ENCODE measurements around the gene GPX6.

GPX6 gene

DNA sequence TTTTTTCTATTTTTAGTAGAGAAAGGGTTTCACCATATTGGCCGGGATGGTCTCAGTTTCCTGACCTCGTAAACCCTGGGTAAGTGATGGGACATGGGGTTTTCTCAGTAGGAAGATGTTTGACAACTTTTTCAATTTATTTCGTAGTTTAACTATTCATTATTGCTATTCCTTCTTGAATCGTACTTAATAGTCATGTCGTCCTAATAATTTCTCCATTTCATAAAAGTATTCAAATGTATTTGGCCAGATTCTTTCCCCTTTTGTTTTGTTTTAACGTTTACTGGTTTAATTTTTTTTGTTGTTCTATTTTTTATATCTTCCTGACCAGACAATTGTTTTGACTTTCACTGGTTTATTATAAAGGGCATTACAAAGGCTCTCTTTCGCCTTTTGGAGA is 26.4 kb upstream of the GPX6 start:
- no peak overlapping the region for H2AFZ ChIP-seq (ENCODE audit: low read depth, low read length)
- peak overlapping the region; percentile 98 for H3K4me2 ChIP-seq (ENCODE audit: low read length)
- no peaks in the 10 kb centered on the region for H3K9me3 ChIP-seq (ENCODE audit: insufficient read depth, low read length)
- H3K4me1 ChIP-seq (ENCODE audit: low read length), result peaks cover 11% of the 10 kb centered on the region; the same call in 1 of the 2 replicates
- no peak overlapping the region for H3K27ac ChIP-seq (ENCODE audit: low read length)
- no peaks in the 10 kb centered on the region for H3K36me3 ChIP-seq (replicated peaks; ENCODE audit: low read depth, low read length)
- no peaks in the 10 kb centered on the region for H4K20me1 ChIP-seq (ENCODE audit: insufficient read depth, low read length)
- TF ChIP-seq EZH2phosphoT487 (IDR thresholded peaks at IDR 0.05; ENCODE audit: low read depth), result no peak
- no peak for TF ChIP-seq CTCF (IDR thresholded peaks at IDR 0.05; ENCODE audit: low read depth, low read length)
- no peaks in the 10 kb centered on the region for H3K79me2 ChIP-seq (ENCODE audit: low read length)
- peak overlapping the region; percentile 82; the same call in 1 of the 2 replicates for H3K4me3 ChIP-seq (ENCODE audit: low read length)
- H3K9ac ChIP-seq (ENCODE audit: low read length), result no peak overlapping the region
- H3K27me3 ChIP-seq (ENCODE audit: low read depth, low read length), result no peaks in the 10 kb centered on the region

- Histone ChIP-seq H3K9ac (ENCODE audit: low read length) (no peak overlapping the region), H4K20me1 (ENCODE audit: insufficient read depth, low read length) (no peaks in the 10 kb centered on the region), H3K36me3 (replicated peaks; ENCODE audit: low read depth, low read length) (no peaks in the 10 kb centered on the region), H3K79me2 (ENCODE audit: low read length) (no peaks in the 10 kb centered on the region), H2AFZ (ENCODE audit: low read depth, low read length) (no peak overlapping the region), H3K4me2 (ENCODE audit: low read length) (no peak overlapping the region), H3K9me3 (ENCODE audit: insufficient read depth, low read length) (no peaks in the 10 kb centered on the region), H3K4me1 (ENCODE audit: low read length) (no peaks in the 10 kb centered on the region), H3K27me3 (ENCODE audit: low read depth, low read length) (no peaks in the 10 kb centered on the region), H3K4me3 (ENCODE audit: low read length) (no peak overlapping the region), H3K27ac (ENCODE audit: low read length) (no peak overlapping the region)
- TF ChIP-seq EZH2phosphoT487 (IDR thresholded peaks at IDR 0.05; ENCODE audit: low read depth), result no peak
- TF ChIP-seq CTCF (IDR thresholded peaks at IDR 0.05; ENCODE audit: low read depth, low read length), result no peak
Observed at GRCh38 chr6:28537509-28538140, 22.0 kb upstream of the GPX6 start.

DNA sequence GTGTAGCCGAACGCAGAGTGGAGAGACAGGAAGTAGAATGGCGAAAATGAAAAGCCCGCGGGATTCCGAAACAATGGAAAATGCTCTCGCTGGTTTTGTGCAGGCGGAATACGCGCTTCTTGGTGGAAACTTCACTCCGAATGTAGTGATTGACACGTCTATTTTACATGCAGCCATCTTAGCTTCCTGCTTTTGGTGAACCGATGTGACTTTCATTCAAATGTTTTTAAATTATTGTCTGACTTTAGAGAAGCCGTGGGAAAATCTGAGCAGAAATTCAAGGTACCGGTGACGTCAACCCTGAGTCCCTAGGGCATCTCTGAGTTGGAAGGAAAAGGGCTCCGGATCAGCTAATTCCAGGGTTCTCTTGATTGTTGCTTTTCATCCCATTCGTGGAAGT is 21.5 kb upstream of the GPX6 start:
- Histone ChIP-seq H3K27me3 (ENCODE audit: low read depth, low read length) (no peaks in the 10 kb centered on the region), H3K4me2 (ENCODE audit: low read length) (no peak overlapping the region), H2AFZ (ENCODE audit: low read depth, low read length) (no peak overlapping the region), H3K27ac (ENCODE audit: low read length) (no peak overlapping the region), H3K36me3 (replicated peaks; ENCODE audit: low read depth, low read length) (no peaks in the 10 kb centered on the region), H4K20me1 (ENCODE audit: insufficient read depth, low read length) (no peaks in the 10 kb centered on the region), H3K4me1 (ENCODE audit: low read length) (no peaks in the 10 kb centered on the region), H3K9ac (ENCODE audit: low read length) (no peak overlapping the region), H3K4me3 (ENCODE audit: low read length) (no peak overlapping the region), H3K79me2 (ENCODE audit: low read length) (no peaks in the 10 kb centered on the region), H3K9me3 (ENCODE audit: insufficient read depth, low read length) (no peaks in the 10 kb centered on the region)
- TF ChIP-seq CTCF (IDR thresholded peaks at IDR 0.05; ENCODE audit: low read depth, low read length) (no peak), EZH2phosphoT487 (IDR thresholded peaks at IDR 0.05; ENCODE audit: low read depth) (no peak)

- H3K9ac ChIP-seq (ENCODE audit: low read length), result no peak overlapping the region
- H4K20me1 ChIP-seq (ENCODE audit: insufficient read depth, low read length), result no peaks in the 10 kb centered on the region
- H3K27me3 ChIP-seq (ENCODE audit: low read depth, low read length), result no peaks in the 10 kb centered on the region
- H3K79me2 ChIP-seq (ENCODE audit: low read length), result no peaks in the 10 kb centered on the region
- no peak for TF ChIP-seq EZH2phosphoT487 (IDR thresholded peaks at IDR 0.05; ENCODE audit: low read depth)
- H3K4me2 ChIP-seq (ENCODE audit: low read length), result no peak overlapping the region
- no peaks in the 10 kb centered on the region for H3K9me3 ChIP-seq (ENCODE audit: insufficient read depth, low read length)
- H2AFZ ChIP-seq (ENCODE audit: low read depth, low read length), result no peak overlapping the region
- no peaks in the 10 kb centered on the region for H3K36me3 ChIP-seq (replicated peaks; ENCODE audit: low read depth, low read length)
- no peak overlapping the region for H3K27ac ChIP-seq (ENCODE audit: low read length)
- H3K4me3 ChIP-seq (ENCODE audit: low read length), result no peak overlapping the region
- no peaks in the 10 kb centered on the region for H3K4me1 ChIP-seq (ENCODE audit: low read length)
Observed at GRCh38 chr6:28534875-28535274, 19.3 kb upstream of the GPX6 start.
